ELR (cell line): Measurements from ENCODE around the gene LAMB1.

ENCODE experiments used
- DNase-seq: peaks from one replicate; pipeline ENCODE4 v3.0.0-alpha.2; 2015; ENCODE audit warnings: low read depth

Gene LAMB1

GRCh38 chr7:108017776-108018151 is 14.8 kb upstream of the LAMB1 start:
- DNase-seq: no peak

- peak; percentile 73 for DNase-seq
These were observed 14.1 kb upstream of the LAMB1 start for GRCh38 chr7:108016841-108017775.

GRCh38 chr7:108015740-108016139 is 12.8 kb upstream of the LAMB1 start:
- DNase-seq: no peak

GRCh38 chr7:108014747-108015682 is 12.1 kb upstream of the LAMB1 start:
- peak; percentile 80 for DNase-seq

- no peak for DNase-seq
These were observed 11.3 kb upstream of the LAMB1 start for GRCh38 chr7:108014215-108014614.

GRCh38 chr7:108012499-108013430 is 9.8 kb upstream of the LAMB1 start:
- DNase-seq: peak; percentile 56

GRCh38 chr7:108010377-108010776 is 7.4 kb upstream of the LAMB1 start:
- no peak for DNase-seq

- DNase-seq: no peak
These were observed 6.9 kb upstream of the LAMB1 start for GRCh38 chr7:108009873-108010272.

GRCh38 chr7:108008827-108009226 is 5.9 kb upstream of the LAMB1 start:
- DNase-seq: no peak

- no peak for DNase-seq
These were observed 5.3 kb upstream of the LAMB1 start for GRCh38 chr7:108008240-108008639.

GRCh38 chr7:108007762-108008161 is 4.8 kb upstream of the LAMB1 start:
- DNase-seq: no peak

GRCh38 chr7:108007261-108007660 is 4.3 kb upstream of the LAMB1 start:
- DNase-seq: no peak

GRCh38 chr7:108004220-108005142 is 1.5 kb upstream of the LAMB1 start:
- DNase-seq: peak; percentile 51

- no peak for DNase-seq
These were observed 606 bp upstream of the LAMB1 start for GRCh38 chr7:108003599-108003935.

GRCh38 chr7:108001764-108002725 is 916 bp downstream of the LAMB1 start:
- DNase-seq: peak; percentile 59

GRCh38 chr7:108000875-108001763 is 1.8 kb downstream of the LAMB1 start:
- peak; percentile 60 for DNase-seq

GRCh38 chr7:107999779-108000560 is 3.0 kb downstream of the LAMB1 start:
- peak; percentile 65 for DNase-seq
